Measurements from ENCODE around the gene SGMS2.

Gene SGMS2

GRCh38 chr4:107825072-107825824, 516 bp downstream of the SGMS2 start (continued):
- peak; percentile 92 for TF ChIP-seq ZNF362 (tag by site-specific recombination; IDR thresholded peaks at IDR 0.05)
- 0 out of 2 replicates have a peak, but pooled peaks have one; percentile 0 for TF ChIP-seq YY1 (tag by site-specific recombination; IDR thresholded peaks at IDR 0.05)
- TF ChIP-seq, protein P1, sequence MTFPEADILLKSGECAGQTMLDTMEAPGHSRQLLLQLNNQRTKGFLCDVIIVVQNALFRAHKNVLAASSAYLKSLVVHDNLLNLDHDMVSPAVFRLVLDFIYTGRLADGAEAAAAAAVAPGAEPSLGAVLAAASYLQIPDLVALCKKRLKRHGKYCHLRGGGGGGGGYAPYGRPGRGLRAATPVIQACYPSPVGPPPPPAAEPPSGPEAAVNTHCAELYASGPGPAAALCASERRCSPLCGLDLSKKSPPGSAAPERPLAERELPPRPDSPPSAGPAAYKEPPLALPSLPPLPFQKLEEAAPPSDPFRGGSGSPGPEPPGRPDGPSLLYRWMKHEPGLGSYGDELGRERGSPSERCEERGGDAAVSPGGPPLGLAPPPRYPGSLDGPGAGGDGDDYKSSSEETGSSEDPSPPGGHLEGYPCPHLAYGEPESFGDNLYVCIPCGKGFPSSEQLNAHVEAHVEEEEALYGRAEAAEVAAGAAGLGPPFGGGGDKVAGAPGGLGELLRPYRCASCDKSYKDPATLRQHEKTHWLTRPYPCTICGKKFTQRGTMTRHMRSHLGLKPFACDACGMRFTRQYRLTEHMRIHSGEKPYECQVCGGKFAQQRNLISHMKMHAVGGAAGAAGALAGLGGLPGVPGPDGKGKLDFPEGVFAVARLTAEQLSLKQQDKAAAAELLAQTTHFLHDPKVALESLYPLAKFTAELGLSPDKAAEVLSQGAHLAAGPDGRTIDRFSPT (tag by site-specific recombination; IDR thresholded peaks at IDR 0.05): no peak
- no peak; the same call in 1 of the 2 replicates for TF ChIP-seq ZNF677 (tag by site-specific recombination; IDR thresholded peaks at IDR 0.05)
- no peak for TF ChIP-seq ZNF658 (tag by site-specific recombination; IDR thresholded peaks at IDR 0.05)
- no peak for TF ChIP-seq WT1 (tag by site-specific recombination; IDR thresholded peaks at IDR 0.05)
- TF ChIP-seq ZBTB48 (tag by site-specific recombination; IDR thresholded peaks at IDR 0.05): 0 out of 2 replicates have a peak, but pooled peaks have one; percentile 44
- TF ChIP-seq, protein P2, sequence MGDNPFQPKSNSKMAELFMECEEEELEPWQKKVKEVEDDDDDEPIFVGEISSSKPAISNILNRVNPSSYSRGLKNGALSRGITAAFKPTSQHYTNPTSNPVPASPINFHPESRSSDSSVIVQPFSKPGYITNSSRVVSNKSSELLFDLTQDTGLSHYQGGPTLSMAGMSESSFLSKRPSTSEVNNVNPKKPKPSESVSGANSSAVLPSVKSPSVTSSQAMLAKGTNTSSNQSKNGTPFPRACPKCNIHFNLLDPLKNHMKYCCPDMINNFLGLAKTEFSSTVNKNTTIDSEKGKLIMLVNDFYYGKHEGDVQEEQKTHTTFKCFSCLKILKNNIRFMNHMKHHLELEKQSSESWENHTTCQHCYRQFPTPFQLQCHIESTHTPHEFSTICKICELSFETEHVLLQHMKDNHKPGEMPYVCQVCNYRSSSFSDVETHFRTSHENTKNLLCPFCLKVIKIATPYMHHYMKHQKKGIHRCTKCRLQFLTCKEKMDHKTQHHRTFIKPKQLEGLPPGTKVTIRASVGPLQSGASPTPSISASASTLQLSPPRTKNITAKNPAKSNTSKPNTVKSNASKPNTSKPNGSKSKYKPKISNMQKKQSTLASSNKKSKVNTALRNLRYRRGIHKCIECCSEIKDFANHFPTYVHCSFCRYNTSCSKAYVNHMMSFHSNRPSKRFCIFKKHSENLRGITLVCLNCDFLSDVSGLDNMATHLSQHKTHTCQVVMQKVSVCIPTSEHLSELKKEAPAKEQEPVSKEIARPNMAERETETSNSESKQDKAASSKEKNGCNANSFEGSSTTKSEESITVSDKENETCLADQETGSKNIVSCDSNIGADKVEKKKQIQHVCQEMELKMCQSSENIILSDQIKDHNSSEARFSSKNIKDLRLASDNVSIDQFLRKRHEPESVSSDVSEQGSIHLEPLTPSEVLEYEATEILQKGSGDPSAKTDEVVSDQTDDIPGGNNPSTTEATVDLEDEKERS (tag by site-specific recombination; IDR thresholded peaks at IDR 0.05): no peak
- TF ChIP-seq GLIS1 (tag by site-specific recombination; IDR thresholded peaks at IDR 0.05): peak; percentile 21
- TF ChIP-seq ZNF239 (tag by site-specific recombination; IDR thresholded peaks at IDR 0.05): no peak
- no peak for TF ChIP-seq ZNF529 (tag by site-specific recombination; IDR thresholded peaks at IDR 0.05; ENCODE audit: insufficient replicate concordance)
- TF ChIP-seq KLF10 (tag by site-specific recombination; IDR thresholded peaks at IDR 0.05): no peak
- TF ChIP-seq, protein P3, sequence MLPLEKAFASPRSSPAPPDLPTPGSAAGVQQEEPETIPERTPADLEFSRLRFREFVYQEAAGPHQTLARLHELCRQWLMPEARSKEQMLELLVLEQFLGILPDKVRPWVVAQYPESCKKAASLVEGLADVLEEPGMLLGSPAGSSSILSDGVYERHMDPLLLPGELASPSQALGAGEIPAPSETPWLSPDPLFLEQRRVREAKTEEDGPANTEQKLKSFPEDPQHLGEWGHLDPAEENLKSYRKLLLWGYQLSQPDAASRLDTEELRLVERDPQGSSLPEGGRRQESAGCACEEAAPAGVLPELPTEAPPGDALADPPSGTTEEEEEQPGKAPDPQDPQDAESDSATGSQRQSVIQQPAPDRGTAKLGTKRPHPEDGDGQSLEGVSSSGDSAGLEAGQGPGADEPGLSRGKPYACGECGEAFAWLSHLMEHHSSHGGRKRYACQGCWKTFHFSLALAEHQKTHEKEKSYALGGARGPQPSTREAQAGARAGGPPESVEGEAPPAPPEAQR (tag by site-specific recombination; IDR thresholded peaks at IDR 0.05): no peak
- TF ChIP-seq ZNF624 (tag by site-specific recombination; IDR thresholded peaks at IDR 0.05): no peak
- no peak for TF ChIP-seq GLI4 (tag by site-specific recombination; IDR thresholded peaks at IDR 0.05)
- TF ChIP-seq ZBTB17 (tag by site-specific recombination; IDR thresholded peaks at IDR 0.05): peak; percentile 65; the same call in 1 of the 2 replicates
- TF ChIP-seq ZNF621 (tag by site-specific recombination; IDR thresholded peaks at IDR 0.05): no peak
- no peak for TF ChIP-seq MYNN (tag by site-specific recombination; IDR thresholded peaks at IDR 0.05; ENCODE audit: borderline replicate concordance)
- TF ChIP-seq PRDM6 (tag by site-specific recombination; IDR thresholded peaks at IDR 0.05): no peak
- TF ChIP-seq ZNF302 (tag by site-specific recombination; IDR thresholded peaks at IDR 0.05; ENCODE audit: low read depth): no peak
- TF ChIP-seq PBX3 (CRISPR knock-in tag; IDR thresholded peaks at IDR 0.05): 0 out of 2 replicates have a peak, but pooled peaks have one; percentile 18
- TF ChIP-seq ZNF174 (tag by site-specific recombination; IDR thresholded peaks at IDR 0.05): no peak
- TF ChIP-seq ZNF394 (tag by site-specific recombination; IDR thresholded peaks at IDR 0.05; ENCODE audit: borderline replicate concordance): no peak
- no peak for TF ChIP-seq ZXDB (tag by site-specific recombination; IDR thresholded peaks at IDR 0.05)
- no peak for TF ChIP-seq OVOL3 (tag by site-specific recombination; IDR thresholded peaks at IDR 0.05)
- no peak; the same call in 1 of the 2 replicates for TF ChIP-seq ZEB2 (tag by site-specific recombination; IDR thresholded peaks at IDR 0.05)
- no peak for TF ChIP-seq ZNF692 (tag by site-specific recombination; IDR thresholded peaks at IDR 0.05)
- no peak for TF ChIP-seq ZNF157 (tag by site-specific recombination; IDR thresholded peaks at IDR 0.05)

All from HEK293 (cell line).